IMR-90 (cell line): Measurements from ENCODE around the gene TASL. TPM values are rescaled to one million over a fixed set of nuclear protein-coding genes. Genes with fewer than 3 reads are reported as not detected.

Experiments used
- ATAC-seq: fragments of 200-7000 bp; cut with Tn5 transposase; 2 replicates; pipeline ENCODE4 v1.9.1; 2020; ENCODE audit warnings: low read depth, mild to moderate bottlenecking, moderate library complexity
- BruUV-seq: library from RNA; stranded (reverse); fragments of 400-500 nt; replicated peaks from 2 replicates; lab custom pipeline; 2021; lab: Mats Ljungman, UMichigan
- CTCF ChIA-PET: fragments of 300-600 bp; formaldehyde crosslinking; extraction: SDS; loops from one replicate; lab custom pipeline; 2021; ENCODE audit warnings: antibody characterized with exemption; lab: Yijun Ruan, JAX
- POLR2A ChIA-PET: fragments of 300-600 bp; sonication (Branson Sonifier 250); formaldehyde crosslinking; loops from one replicate; lab custom pipeline; 2022; ENCODE audit warnings: antibody characterized with exemption; ENCODE audit not compliant: unreplicated experiment; lab: Charles Lee
- DNase-seq: peaks from one replicate; pipeline ENCODE4 v3.0.0; 2013
- H2AFZ ChIP-seq: replicated peaks from 2 replicates; pipeline ENCODE3; 2013; ENCODE audit warnings: low read length, mild to moderate bottlenecking; ENCODE audit not compliant: poor library complexity
- H2AK5ac ChIP-seq: 2 replicates; pipeline ENCODE4 v1.6.1; 2013; ENCODE audit warnings: low read depth, low read length, inconsistent platforms
- H2AK9ac ChIP-seq: replicated peaks from 2 replicates; pipeline ENCODE3; 2013; ENCODE audit warnings: mild to moderate bottlenecking, low read depth, low read length, moderate library complexity; ENCODE audit not compliant: poor library complexity
- H2BK120ac ChIP-seq: 2 replicates; pipeline ENCODE4 v1.6.1; 2013; ENCODE audit warnings: low read depth, low read length, inconsistent platforms
- H2BK15ac ChIP-seq: 3 replicates; pipeline ENCODE4 v1.6.1; 2013; ENCODE audit warnings: low read depth, low read length, inconsistent platforms
- H2BK20ac ChIP-seq: 2 replicates; pipeline ENCODE4 v1.6.1; 2013; ENCODE audit warnings: low read depth, mild to moderate bottlenecking, inconsistent platforms, low read length, moderate library complexity
- H2BK5ac ChIP-seq: 2 replicates; pipeline ENCODE4 v1.6.1; 2013; ENCODE audit warnings: mild to moderate bottlenecking, low read depth, low read length, inconsistent platforms; ENCODE audit not compliant: poor library complexity, severe bottlenecking
- H3K14ac ChIP-seq: replicated peaks from 2 replicates; pipeline ENCODE4 v1.6.1; 2013; ENCODE audit warnings: low read depth, low read length, inconsistent platforms
- H3K18ac ChIP-seq: 2 replicates; pipeline ENCODE4 v1.6.1; 2013; ENCODE audit warnings: low read depth, low read length, control low read depth
- H3K23ac ChIP-seq: 2 replicates; pipeline ENCODE4 v1.6.1; 2013; ENCODE audit warnings: low read depth, low read length, inconsistent platforms
- H3K27ac ChIP-seq: 2 replicates; pipeline ENCODE4 v1.5.1; 2013; ENCODE audit warnings: mild to moderate bottlenecking, control low read depth, low read length; ENCODE audit not compliant: insufficient read depth
- H3K27me3 ChIP-seq: 2 replicates; pipeline ENCODE4 v1.6.1; 2013; ENCODE audit warnings: low read length; ENCODE audit not compliant: control insufficient read depth, insufficient read depth
- H3K36me3 ChIP-seq: 2 replicates; pipeline ENCODE4 v1.6.1; 2013; ENCODE audit warnings: low read length, mixed read lengths; ENCODE audit not compliant: control insufficient read depth, insufficient read depth
- H3K4ac ChIP-seq: 2 replicates; pipeline ENCODE4 v1.6.1; 2013; ENCODE audit warnings: low read depth, low read length, inconsistent platforms
- H3K4me1 ChIP-seq: 2 replicates; pipeline ENCODE4 v1.6.1; 2013; ENCODE audit warnings: low read length, mixed read lengths; ENCODE audit not compliant: control insufficient read depth, insufficient read depth
- H3K4me2 ChIP-seq: 2 replicates; pipeline ENCODE4 v1.6.1; 2013; ENCODE audit warnings: low read depth, mild to moderate bottlenecking, control low read depth, low read length, moderate library complexity
- H3K4me3 ChIP-seq: 2 replicates; pipeline ENCODE4 v1.5.1; 2013; ENCODE audit warnings: low read depth, mild to moderate bottlenecking, control low read depth, low read length, moderate library complexity; ENCODE audit not compliant: insufficient read depth
- H3K56ac ChIP-seq: 2 replicates; pipeline ENCODE4 v1.6.1; 2013; ENCODE audit warnings: low read length, inconsistent platforms; ENCODE audit not compliant: insufficient read depth; ENCODE audit errors: extremely low read depth
- H3K79me1 ChIP-seq, 2 experiments: 2 replicates each; pipeline ENCODE4 v1.6.1; 2013; ENCODE audit warnings: low read length in 2 of 2, inconsistent platforms in 1 of 2, low read depth in 1 of 2
- H3K9ac ChIP-seq: 2 replicates; pipeline ENCODE4 v1.6.1; 2013; ENCODE audit warnings: low read depth, low read length, control low read depth
- H3K9me1 ChIP-seq: 2 replicates; pipeline ENCODE4 v1.6.1; 2013; ENCODE audit warnings: low read length, inconsistent platforms; ENCODE audit not compliant: insufficient read depth
- H3K9me3 ChIP-seq: 2 replicates; pipeline ENCODE4 v1.6.1; 2013; ENCODE audit warnings: low read length; ENCODE audit not compliant: control insufficient read depth, insufficient read depth
- H4K20me1 ChIP-seq: 2 replicates; pipeline ENCODE4 v1.6.1; 2013; ENCODE audit warnings: low read length, inconsistent platforms; ENCODE audit not compliant: insufficient read depth
- H4K5ac ChIP-seq: 2 replicates; pipeline ENCODE4 v1.6.1; 2013; ENCODE audit warnings: mild to moderate bottlenecking, low read depth, low read length, control low read depth
- H4K8ac ChIP-seq, 2 experiments: 2 replicates each; pipeline ENCODE4 v1.6.1; 2013; ENCODE audit warnings: low read depth in 2 of 2, low read length in 2 of 2, control low read depth in 1 of 2, inconsistent platforms in 1 of 2
- H4K91ac ChIP-seq: 2 replicates; pipeline ENCODE4 v1.6.1; 2013; ENCODE audit warnings: low read depth, low read length, inconsistent platforms; ENCODE audit not compliant: insufficient read depth
- CEBPB ChIP-seq: IDR thresholded peaks from 2 replicates; pipeline ENCODE4 v1.6.1; 2012; ENCODE audit warnings: low read depth, low read length, improper control_type of control experiment
- CTCF ChIP-seq: conservative IDR thresholded peaks from 2 replicates; pipeline ENCODE4 v1.5.1; 2012; ENCODE audit warnings: mild to moderate bottlenecking, low read depth, low read length, improper control_type of control experiment
- SMC3 ChIP-seq: fragments of 150-350 bp; IDR thresholded peaks from 2 replicates; pipeline ENCODE4 v1.6.1; 2016; ENCODE audit warnings: low read depth, mild to moderate bottlenecking, antibody characterized with exemption, low read length, moderate library complexity
- USF2 ChIP-seq: fragments of 150-350 bp; IDR thresholded peaks from 2 replicates; pipeline ENCODE4 v1.6.1; 2017; ENCODE audit warnings: mild to moderate bottlenecking, antibody characterized with exemption, low read length, low read depth
- WGBS, 2 experiments: methylation state at CpG; one replicate each; pipeline versions ENCODE4 v1.1.5 to v1.1.7; 2013; ENCODE audit warnings: missing lambda C conversion rate in 2 of 2; ENCODE audit not compliant: insufficient read length in 1 of 2; ENCODE audit errors: extremely low coverage in 2 of 2; 5-methylcytosine and 5-hydroxymethylcytosine counted together
- dilution Hi-C: fragments of 300-500 bp; cut with HindIII; formaldehyde crosslinking; loops from one replicate; pipeline ENCODE4 v1.14.3; 2018; ENCODE audit warnings: low sequenced_read_pairs; ENCODE audit not compliant: unreplicated experiment
- in situ Hi-C: fragments of 300-500 bp; cut with MboI; formaldehyde crosslinking; loops from 3 replicates; pipeline ENCODE4 v1.14.3; 2019; ENCODE audit warnings: low sequenced_read_pairs, inconsistent platforms, mixed read lengths
- intact Hi-C: fragments of 100-400 bp; cut with micrococcal nuclease; formaldehyde crosslinking; loops from 2 replicates; pipeline ENCODE4 v1.10.0; 2022
- microRNA-seq, 2 experiments: library from miRNA; stranded (forward) in 1 of 2; unstranded in 1 of 2; fragments of 10-50 nt in 1 of 2; fragments of <30 nt in 1 of 2; gene quantifications in 1 of 2; microRNA quantifications in 1 of 2; one replicate each; pipeline versions ENCODE3 to v1.1.0; 2013 to 2020; ENCODE audit not compliant: insufficient read depth in 1 of 2, insufficient read length in 1 of 2, unreplicated experiment in 1 of 2
- polyA plus RNA-seq, 3 experiments: library from polyadenylated mRNA; depleted of rRNA; stranded (reverse); fragments of >200 nt; gene quantifications; 2 replicates each; pipeline ENCODE4 v1.2.3, GENCODE V29; 2012; ENCODE audit warnings: low replicate concordance in 1 of 3
- small RNA-seq, 5 experiments: library from RNA; depleted of rRNA; stranded (forward); fragments of <200 nt; gene quantifications; one replicate each; pipeline ENCODE3, GENCODE V24; 2012
- total RNA-seq: library from RNA; depleted of rRNA; stranded (reverse); fragments of >200 nt; gene quantifications from 2 replicates; pipeline ENCODE4 v1.2.3, GENCODE V29; 2012; rRNA removed

The TASL gene
- total and polyA plus RNA-seq, 2 of the 4 experiments (the other 2 are of a cell fraction), result not detected

GRCh38 chrX:30513284-30513683 lies 64.3 kb downstream of the TASL start:
- Histone ChIP-seq H3K9me3 (no peaks in the 10 kb centered on the region), H2BK15ac (no peak overlapping the region), H2AK5ac (no peak overlapping the region), H3K4ac (no peak overlapping the region), H2BK5ac (no peak overlapping the region), H3K9ac (no peak overlapping the region), H3K56ac (no peak overlapping the region), H3K4me3 (no peak overlapping the region), H3K18ac (no peak overlapping the region), H2AK9ac (no peak overlapping the region), H3K79me1 (no peaks in the 10 kb centered on the region), H4K8ac (no peak overlapping the region), H3K27ac (no peak overlapping the region), H2BK120ac (no peak overlapping the region), H3K36me3 (no peaks in the 10 kb centered on the region), H3K14ac (no peak overlapping the region), H4K20me1 (no peaks in the 10 kb centered on the region), H2AFZ (no peak overlapping the region), H2BK20ac (no peak overlapping the region), H3K27me3 (no peaks in the 10 kb centered on the region), H3K4me2 (no peak overlapping the region), H4K5ac (no peak overlapping the region), H3K23ac (no peak overlapping the region), H3K4me1 (no peaks in the 10 kb centered on the region), H4K91ac (no peak overlapping the region), H3K9me1 (no peaks in the 10 kb centered on the region)
- no peak for DNase-seq
- no peak for TF ChIP-seq USF2
- no peak for TF ChIP-seq CEBPB
- TF ChIP-seq CTCF, result peak; percentile 41
- TF ChIP-seq SMC3, result peak; percentile 26; the same call in 1 of the 2 replicates
- BruUV-seq, result no TSS peak
- no CpG with 5 or more reads among the region's 3 CpGs for WGBS, 2 experiments
- in situ Hi-C loops, result no loop called here
- peak; percentile 59; the same call in 1 of the 2 replicates for ATAC-seq
- ChIA-PET CTCF (interaction anchor here (0.6 to 1.5 kb wide), 2 partner anchors 63 to 199 kb away, joined by 3 to 4 read pairs; no protein-coding TSS in a partner anchor), POLR2A (no interaction called here)
- dilution Hi-C loops, result no loop called here
- intact Hi-C loops, result no loop called here

Small RNA genes lying within 50 kb of the gene (microRNA-seq; reads per million reads assigned to microRNA genes)
- gene CKS1BP6 (ENCODE audit: insufficient read depth, insufficient read length), result not detected

Small RNA genes lying within 50 kb of the gene (small RNA-seq; reads per million reads assigned to genes)
- gene CKS1BP6, result 0 reads per million in 5 experiments

Other genes starting within 250 kb of the TASL start
- gene GK, start 75.7 kb upstream of the TASL start, total RNA-seq, result 9.3 and 12.2 TPM in 2 replicates
- gene GK, start 75.7 kb upstream of the TASL start, polyA plus RNA-seq (2012; rRNA removed), result 5.5 and 7.6 TPM in 2 replicates